Spinal cord (tissue), 10 donors: ENCODE measurements around the gene SHANK2. TPM values are rescaled to one million over a fixed set of nuclear protein-coding genes. Genes with fewer than 3 reads are reported as not detected.
"Not testable (repeated sequence)": the region's sequence is repeated elsewhere in the genome, so short reads cannot be mapped to it uniquely, and the experiment has no call there.

Experiments
- DNase-seq, 6 donors: peaks; one replicate each; pipeline versions ENCODE4 v3.0.0 to v3.0.0-alpha.2; 2013 to 2015; ENCODE audit warnings: low spot score in 6 of 6, low read depth in 4 of 6
- H3K27ac ChIP-seq: one replicate; pipeline ENCODE4 v1.5.1; 2013; ENCODE audit warnings: low read depth, low read length, control low read depth
- H3K27me3 ChIP-seq: one replicate; pipeline ENCODE4 v1.6.1; 2013; ENCODE audit warnings: low read length; ENCODE audit not compliant: control insufficient read depth, insufficient read depth
- H3K36me3 ChIP-seq: one replicate; pipeline ENCODE4 v1.6.1; 2013; ENCODE audit warnings: low read length; ENCODE audit not compliant: control insufficient read depth, insufficient read depth
- H3K4me1 ChIP-seq: one replicate; pipeline ENCODE4 v1.6.1; 2013; ENCODE audit warnings: low read length; ENCODE audit not compliant: control insufficient read depth, insufficient read depth
- H3K4me3 ChIP-seq: one replicate; pipeline ENCODE4 v1.5.1; 2013; ENCODE audit warnings: low read depth, low read length, control low read depth
- H3K9me3 ChIP-seq: one replicate; pipeline ENCODE4 v1.6.1; 2013; ENCODE audit warnings: low read length; ENCODE audit not compliant: control insufficient read depth, insufficient read depth
- WGBS: methylation state at CpG from one replicate; pipeline ENCODE4 v1.1.5; 2013; ENCODE audit warnings: missing lambda C conversion rate; ENCODE audit not compliant: insufficient coverage; 5-methylcytosine and 5-hydroxymethylcytosine counted together
- polyA plus RNA-seq, 2 donors: library from polyadenylated mRNA; unstranded; fragments of 120-200 nt; gene quantifications; one replicate each; pipeline ENCODE4 v1.2.1, GENCODE V29; 2013; ENCODE audit not compliant: insufficient read length in 2 of 2
- total RNA-seq, 2 donors: library from RNA; depleted of rRNA in 1 of 2; stranded (reverse); fragments of 120-200 nt in 1 of 2; fragments of >200 nt in 1 of 2; gene quantifications; one replicate each; pipeline versions ENCODE4 v1.2.3 to v1.2.4, GENCODE V29; 2013 to 2014
- donor health status: healthy.

Gene SHANK2
- total and polyA plus RNA-seq, 4 donors, result 10.9 to 36.4 (median 28.6) TPM

- no peak overlapping the region for H3K4me3 ChIP-seq
- 59% methylated on average over 6 of the region's 6 CpGs for WGBS
- H3K4me1 ChIP-seq, result peaks cover 14% of the 10 kb centered on the region
- DNase-seq, result no peak
- no peaks in the 10 kb centered on the region for H3K36me3 ChIP-seq
- no peak overlapping the region for H3K27ac ChIP-seq
- H3K9me3 ChIP-seq, result no peaks in the 10 kb centered on the region
- no peaks in the 10 kb centered on the region for H3K27me3 ChIP-seq
These were observed 14.5 kb downstream of the SHANK2 start for GRCh38 chr11:71237853-71238252.

GRCh38 chr11:71236836-71237475, 15.4 kb downstream of the SHANK2 start:
- Histone ChIP-seq H3K4me3 (no peak overlapping the region), H3K9me3 (no peaks in the 10 kb centered on the region), H3K27ac (no peak overlapping the region), H3K4me1 (peaks cover 14% of the 10 kb centered on the region), H3K36me3 (no peaks in the 10 kb centered on the region), H3K27me3 (no peaks in the 10 kb centered on the region)
- no peak for DNase-seq
- WGBS, result 74% methylated on average over 12 of the region's 12 CpGs

GRCh38 chr11:71235719-71236118, 16.7 kb downstream of the SHANK2 start:
- no peak overlapping the region for H3K4me3 ChIP-seq
- DNase-seq, result no peak
- H3K27me3 ChIP-seq, result no peaks in the 10 kb centered on the region
- WGBS, result 91% methylated on average over 8 of the region's 8 CpGs
- no peaks in the 10 kb centered on the region for H3K36me3 ChIP-seq
- H3K4me1 ChIP-seq, result peaks cover 5% of the 10 kb centered on the region
- no peaks in the 10 kb centered on the region for H3K9me3 ChIP-seq
- no peak overlapping the region for H3K27ac ChIP-seq

GRCh38 chr11:71233896-71234852, 18.2 kb downstream of the SHANK2 start:
- not testable (repeated sequence) for H3K4me3 ChIP-seq, H3K4me1 ChIP-seq, H3K36me3 ChIP-seq, H3K27ac ChIP-seq, H3K9me3 ChIP-seq, H3K27me3 ChIP-seq, DNase-seq
- 90% methylated on average over 16 of the region's 22 CpGs for WGBS

GRCh38 chr11:71232364-71232763, 20.0 kb downstream of the SHANK2 start:
- WGBS, result 38% methylated on average over 2 of the region's 3 CpGs
- Histone ChIP-seq H3K4me1 (peaks cover 5% of the 10 kb centered on the region), H3K9me3 (peaks cover 1% of the 10 kb centered on the region), H3K27ac (no peak overlapping the region), H3K27me3 (no peaks in the 10 kb centered on the region), H3K36me3 (no peaks in the 10 kb centered on the region), H3K4me3 (no peak overlapping the region)
- DNase-seq, result no peak

GRCh38 chr11:71228961-71229360, 23.4 kb downstream of the SHANK2 start:
- Histone ChIP-seq H3K36me3 (no peaks in the 10 kb centered on the region), H3K9me3 (peaks cover 3% of the 10 kb centered on the region), H3K27me3 (no peaks in the 10 kb centered on the region), H3K4me3 (no peak overlapping the region), H3K4me1 (no peaks in the 10 kb centered on the region), H3K27ac (no peak overlapping the region)
- no peak for DNase-seq
- no CpG with 5 or more reads among the region's 1 CpG for WGBS

GRCh38 chr11:71227058-71227659, 25.2 kb downstream of the SHANK2 start:
- no peak for DNase-seq
- Histone ChIP-seq H3K36me3 (no peaks in the 10 kb centered on the region), H3K27ac (no peak overlapping the region), H3K4me1 (no peaks in the 10 kb centered on the region), H3K4me3 (no peak overlapping the region), H3K9me3 (peaks cover 3% of the 10 kb centered on the region), H3K27me3 (no peaks in the 10 kb centered on the region)
- WGBS, result no CpG with 5 or more reads among the region's 1 CpG

GRCh38 chr11:71223671-71224660, 28.4 kb downstream of the SHANK2 start:
- no peak overlapping the region for H3K27ac ChIP-seq
- no peaks in the 10 kb centered on the region for H3K36me3 ChIP-seq
- no peak overlapping the region for H3K4me3 ChIP-seq
- H3K9me3 ChIP-seq, result peaks cover 3% of the 10 kb centered on the region
- WGBS, result 92% methylated on average over 23 of the region's 23 CpGs
- no peak for DNase-seq
- H3K27me3 ChIP-seq, result no peaks in the 10 kb centered on the region
- no peaks in the 10 kb centered on the region for H3K4me1 ChIP-seq

- Histone ChIP-seq H3K36me3 (no peaks in the 10 kb centered on the region), H3K4me1 (no peaks in the 10 kb centered on the region), H3K9me3 (peaks cover 3% of the 10 kb centered on the region), H3K27ac (no peak overlapping the region), H3K27me3 (no peaks in the 10 kb centered on the region), H3K4me3 (no peak overlapping the region)
- DNase-seq, result no peak
- WGBS, result 83% methylated on average over 8 of the region's 11 CpGs
These were observed 29.3 kb downstream of the SHANK2 start for GRCh38 chr11:71223081-71223405.
